ENCODE data around the gene OAF. TPM values are rescaled to one million over a fixed set of nuclear protein-coding genes. Genes with fewer than 3 reads are reported as not detected.

The OAF gene
- total RNA-seq, 1 donor from 2014 or later: 6.6 TPM

- no peaks in the 10 kb centered on the region for H3K27me3 Mint-ChIP-seq
- H3K36me3 Mint-ChIP-seq (ENCODE audit: insufficient read depth): no peaks in the 10 kb centered on the region
- peaks cover 43% of the 10 kb centered on the region for H3K4me1 Mint-ChIP-seq (ENCODE audit: low read depth)
- H3K9me3 Mint-ChIP-seq (ENCODE audit: low read depth): no peaks in the 10 kb centered on the region
- TF ChIP-seq, protein P1, sequence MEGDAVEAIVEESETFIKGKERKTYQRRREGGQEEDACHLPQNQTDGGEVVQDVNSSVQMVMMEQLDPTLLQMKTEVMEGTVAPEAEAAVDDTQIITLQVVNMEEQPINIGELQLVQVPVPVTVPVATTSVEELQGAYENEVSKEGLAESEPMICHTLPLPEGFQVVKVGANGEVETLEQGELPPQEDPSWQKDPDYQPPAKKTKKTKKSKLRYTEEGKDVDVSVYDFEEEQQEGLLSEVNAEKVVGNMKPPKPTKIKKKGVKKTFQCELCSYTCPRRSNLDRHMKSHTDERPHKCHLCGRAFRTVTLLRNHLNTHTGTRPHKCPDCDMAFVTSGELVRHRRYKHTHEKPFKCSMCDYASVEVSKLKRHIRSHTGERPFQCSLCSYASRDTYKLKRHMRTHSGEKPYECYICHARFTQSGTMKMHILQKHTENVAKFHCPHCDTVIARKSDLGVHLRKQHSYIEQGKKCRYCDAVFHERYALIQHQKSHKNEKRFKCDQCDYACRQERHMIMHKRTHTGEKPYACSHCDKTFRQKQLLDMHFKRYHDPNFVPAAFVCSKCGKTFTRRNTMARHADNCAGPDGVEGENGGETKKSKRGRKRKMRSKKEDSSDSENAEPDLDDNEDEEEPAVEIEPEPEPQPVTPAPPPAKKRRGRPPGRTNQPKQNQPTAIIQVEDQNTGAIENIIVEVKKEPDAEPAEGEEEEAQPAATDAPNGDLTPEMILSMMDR (IDR thresholded peaks at IDR 0.05; ENCODE audit: unreplicated experiment): no peak
- H3K27ac Mint-ChIP-seq: peak overlapping the region; percentile 35
- H3K4me3 Mint-ChIP-seq (ENCODE audit: low read depth): no peak overlapping the region
- no peak for DNase-seq (ENCODE audit: low spot score, unreplicated experiment)
Observed at GRCh38 chr11:120184946-120185705, 25.7 kb upstream of the OAF start.

- peaks cover 43% of the 10 kb centered on the region for H3K4me1 Mint-ChIP-seq (ENCODE audit: low read depth)
- H3K36me3 Mint-ChIP-seq (ENCODE audit: insufficient read depth): no peaks in the 10 kb centered on the region
- H3K4me3 Mint-ChIP-seq (ENCODE audit: low read depth): no peak overlapping the region
- TF ChIP-seq, protein P1 (IDR thresholded peaks at IDR 0.05; ENCODE audit: unreplicated experiment): no peak
- no peak for DNase-seq (ENCODE audit: low spot score, unreplicated experiment)
- H3K27me3 Mint-ChIP-seq: peaks cover 3% of the 10 kb centered on the region
- H3K27ac Mint-ChIP-seq: peak overlapping the region; percentile 35
- no peaks in the 10 kb centered on the region for H3K9me3 Mint-ChIP-seq (ENCODE audit: low read depth)
Observed at GRCh38 chr11:120185706-120186455, 25.0 kb upstream of the OAF start.

DNA sequence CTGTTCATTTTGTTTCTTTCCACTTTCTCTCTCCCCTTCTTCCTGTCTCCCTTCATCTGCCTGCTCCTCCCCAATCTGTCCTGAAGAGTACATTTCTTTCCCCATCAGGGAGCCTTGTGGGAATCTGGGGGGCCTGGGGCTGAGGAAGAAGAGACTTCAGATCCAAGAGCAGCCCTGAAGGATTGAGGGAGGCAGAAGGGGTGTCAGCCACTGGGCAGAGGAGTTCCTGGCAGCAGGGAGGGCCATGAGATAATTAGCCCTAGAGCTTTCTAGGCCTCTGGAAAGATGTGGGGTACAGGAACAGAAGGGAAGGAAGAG is 24.4 kb upstream of the OAF start:
- TF ChIP-seq, protein P1 (IDR thresholded peaks at IDR 0.05; ENCODE audit: unreplicated experiment): no peak
- Mint-ChIP-seq H3K9me3 (ENCODE audit: low read depth) (no peaks in the 10 kb centered on the region), H3K4me3 (ENCODE audit: low read depth) (peak overlapping the region; percentile 9), H3K27ac (peak overlapping the region; percentile 50), H3K36me3 (ENCODE audit: insufficient read depth) (no peaks in the 10 kb centered on the region), H3K27me3 (peaks cover 4% of the 10 kb centered on the region), H3K4me1 (ENCODE audit: low read depth) (peaks cover 43% of the 10 kb centered on the region)
- DNase-seq (ENCODE audit: low spot score, unreplicated experiment): no peak

GRCh38 chr11:120186774-120187591 is 23.8 kb upstream of the OAF start:
- H3K27me3 Mint-ChIP-seq: peaks cover 9% of the 10 kb centered on the region
- no peak overlapping the region for H3K4me3 Mint-ChIP-seq (ENCODE audit: low read depth)
- H3K36me3 Mint-ChIP-seq (ENCODE audit: insufficient read depth): no peaks in the 10 kb centered on the region
- no peak for DNase-seq (ENCODE audit: low spot score, unreplicated experiment)
- TF ChIP-seq, protein P1 (IDR thresholded peaks at IDR 0.05; ENCODE audit: unreplicated experiment): no peak
- no peaks in the 10 kb centered on the region for H3K9me3 Mint-ChIP-seq (ENCODE audit: low read depth)
- peaks cover 42% of the 10 kb centered on the region for H3K4me1 Mint-ChIP-seq (ENCODE audit: low read depth)
- peak overlapping the region; percentile 51 for H3K27ac Mint-ChIP-seq

- Mint-ChIP-seq H3K27ac (no peak overlapping the region), H3K4me1 (ENCODE audit: low read depth) (peaks cover 33% of the 10 kb centered on the region), H3K4me3 (ENCODE audit: low read depth) (no peak overlapping the region)
Observed at GRCh38 chr11:120188371-120188770, 22.5 kb upstream of the OAF start.

More at GRCh38 chr11:120188371-120188770, 22.5 kb upstream of the OAF start:
- TF ChIP-seq, protein P1 (IDR thresholded peaks at IDR 0.05; ENCODE audit: unreplicated experiment): no peak
- no peaks in the 10 kb centered on the region for H3K36me3 Mint-ChIP-seq (ENCODE audit: insufficient read depth)
- peaks cover 9% of the 10 kb centered on the region for H3K27me3 Mint-ChIP-seq
- H3K9me3 Mint-ChIP-seq (ENCODE audit: low read depth): no peaks in the 10 kb centered on the region
- no peak for DNase-seq (ENCODE audit: low spot score, unreplicated experiment)
